ENCODE data around the gene ZNF622. TPM values are rescaled to one million over a fixed set of nuclear protein-coding genes. Genes with fewer than 3 reads are reported as not detected.

ZNF622 gene
- total and polyA plus RNA-seq, 3 donors from 2014 or later, result 24.5 to 36.3 (median 24.8) TPM

GRCh38 chr5:16455668-16456067, 9.9 kb downstream of the ZNF622 start:
- intact Hi-C loops (cut with DNase I; ENCODE audit: low total_unique reads), result no loop called here
- H3K27me3 ChIP-seq, result no peaks in the 10 kb centered on the region
- H3K9me3 ChIP-seq, result no peaks in the 10 kb centered on the region
- WGBS, 2 donors, result 82 to 91% methylated on average over 5 of the region's 5 CpGs
- no peak overlapping the region for H3K4me3 ChIP-seq
- TF ChIP-seq POLR2A (IDR thresholded peaks at IDR 0.05) (no peak), CTCF (IDR thresholded peaks at IDR 0.05) (no peak)
- H3K4me1 ChIP-seq, result no peaks in the 10 kb centered on the region
- H3K36me3 ChIP-seq (ENCODE audit: low read depth, missing control alignments), result no peaks in the 10 kb centered on the region
- peak overlapping the region in 1 of 2 donors; percentile 21 for H3K27ac ChIP-seq
- no peak for DNase-seq

GRCh38 chr5:16454686-16455085, 10.9 kb downstream of the ZNF622 start:
- H3K36me3 ChIP-seq (ENCODE audit: low read depth, missing control alignments), result no peaks in the 10 kb centered on the region
- WGBS, 2 donors, result 87 to 100% methylated on average over 4 of the region's 4 CpGs
- intact Hi-C loops (cut with DNase I; ENCODE audit: low total_unique reads), result no loop called here
- no peaks in the 10 kb centered on the region for H3K4me1 ChIP-seq
- no peak overlapping the region for H3K4me3 ChIP-seq
- no peak for TF ChIP-seq CTCF (IDR thresholded peaks at IDR 0.05)
- TF ChIP-seq POLR2A (IDR thresholded peaks at IDR 0.05), result no peak
- no peaks in the 10 kb centered on the region for H3K27me3 ChIP-seq
- no peaks in the 10 kb centered on the region for H3K9me3 ChIP-seq
- no peak overlapping the region for H3K27ac ChIP-seq
- DNase-seq, result no peak

GRCh38 chr5:16453609-16454008, 12.0 kb downstream of the ZNF622 start:
- Histone ChIP-seq H3K27me3 (no peaks in the 10 kb centered on the region), H3K4me1 (no peaks in the 10 kb centered on the region), H3K9me3 (no peaks in the 10 kb centered on the region), H3K4me3 (no peak overlapping the region), H3K36me3 (ENCODE audit: low read depth, missing control alignments) (no peaks in the 10 kb centered on the region), H3K27ac (no peak overlapping the region)
- TF ChIP-seq CTCF (IDR thresholded peaks at IDR 0.05), result no peak
- no peak for TF ChIP-seq POLR2A (IDR thresholded peaks at IDR 0.05)
- intact Hi-C loops (cut with DNase I; ENCODE audit: low total_unique reads), result no loop called here
- DNase-seq, result no peak

GRCh38 chr5:16450163-16450562, 15.4 kb downstream of the ZNF622 start:
- no peak overlapping the region for H3K4me3 ChIP-seq
- H3K36me3 ChIP-seq (ENCODE audit: low read depth, missing control alignments), result no peaks in the 10 kb centered on the region
- no peak for TF ChIP-seq CTCF (IDR thresholded peaks at IDR 0.05)
- TF ChIP-seq POLR2A (IDR thresholded peaks at IDR 0.05), result no peak
- no peak for DNase-seq
- 85 to 87% methylated on average over 2 of the region's 2 CpGs for WGBS, 2 donors
- no peaks in the 10 kb centered on the region for H3K9me3 ChIP-seq
- intact Hi-C loops (cut with DNase I; ENCODE audit: low total_unique reads), result no loop called here
- no peak overlapping the region for H3K27ac ChIP-seq
- H3K27me3 ChIP-seq, result no peaks in the 10 kb centered on the region
- no peaks in the 10 kb centered on the region for H3K4me1 ChIP-seq

- DNase-seq, result no peak
- H3K4me1 ChIP-seq, result no peaks in the 10 kb centered on the region
- no peaks in the 10 kb centered on the region for H3K9me3 ChIP-seq
- no peak overlapping the region for H3K4me3 ChIP-seq
- no peaks in the 10 kb centered on the region for H3K27me3 ChIP-seq
- intact Hi-C loops (cut with DNase I; ENCODE audit: low total_unique reads), result no loop called here
- H3K36me3 ChIP-seq (ENCODE audit: low read depth, missing control alignments), result no peaks in the 10 kb centered on the region
- 79 to 84% methylated on average over 5 of the region's 5 CpGs for WGBS, 2 donors
- H3K27ac ChIP-seq, result no peak overlapping the region
- TF ChIP-seq POLR2A (IDR thresholded peaks at IDR 0.05), result no peak
- no peak for TF ChIP-seq CTCF (IDR thresholded peaks at IDR 0.05)
Measured at GRCh38 chr5:16446993-16447392, 18.6 kb downstream of the ZNF622 start.
